ENCODE results near the gene ENTPD5.

DNA sequence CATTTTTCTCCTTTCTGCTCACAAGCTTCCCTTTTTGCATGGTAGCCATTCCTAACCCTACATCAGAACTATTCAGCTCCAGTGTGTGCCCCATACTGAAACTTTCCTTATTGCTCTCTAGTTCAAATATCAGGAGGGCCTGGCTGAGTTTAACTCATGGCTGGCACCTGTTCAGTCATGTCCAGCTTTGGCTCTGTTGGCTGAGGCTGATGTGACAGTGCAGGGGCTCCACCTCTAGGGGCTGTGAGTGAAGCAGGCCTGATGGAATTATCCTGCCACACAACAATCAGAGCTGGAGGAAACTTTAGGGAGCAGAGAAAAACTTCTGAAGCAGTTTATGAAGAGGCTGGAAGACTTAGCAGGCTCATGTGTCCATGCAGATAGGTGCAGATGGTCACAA, 60.5 kb downstream of the ENTPD5 start:
- TF ChIP-seq POLR2A (IDR thresholded peaks at IDR 0.05; ENCODE audit: low read length) (no peak), GATA1 (IDR thresholded peaks at IDR 0.05; ENCODE audit: low read depth, low read length) (no peak)
